ENCODE data around the gene EYS.

DNA sequence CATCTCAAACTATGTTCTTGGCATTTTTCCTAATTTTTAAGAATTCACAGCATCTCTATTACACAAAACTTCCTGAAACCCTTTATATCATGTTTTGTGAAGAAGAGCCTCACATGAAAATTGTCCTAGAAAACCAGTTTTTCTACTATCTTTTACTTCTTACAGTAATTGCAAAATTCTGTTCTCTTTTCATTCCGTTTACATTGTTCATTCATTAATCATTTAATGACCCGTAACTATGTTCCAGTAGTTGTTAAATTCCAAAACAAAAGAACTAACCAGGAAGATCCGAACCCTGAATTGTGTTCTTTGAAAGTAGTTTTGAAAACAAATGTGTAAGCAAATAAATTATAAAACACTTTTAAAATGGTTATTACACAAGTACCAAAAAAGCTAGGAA, 597.0 kb downstream of the EYS start:
- TF ChIP-seq, protein P1, sequence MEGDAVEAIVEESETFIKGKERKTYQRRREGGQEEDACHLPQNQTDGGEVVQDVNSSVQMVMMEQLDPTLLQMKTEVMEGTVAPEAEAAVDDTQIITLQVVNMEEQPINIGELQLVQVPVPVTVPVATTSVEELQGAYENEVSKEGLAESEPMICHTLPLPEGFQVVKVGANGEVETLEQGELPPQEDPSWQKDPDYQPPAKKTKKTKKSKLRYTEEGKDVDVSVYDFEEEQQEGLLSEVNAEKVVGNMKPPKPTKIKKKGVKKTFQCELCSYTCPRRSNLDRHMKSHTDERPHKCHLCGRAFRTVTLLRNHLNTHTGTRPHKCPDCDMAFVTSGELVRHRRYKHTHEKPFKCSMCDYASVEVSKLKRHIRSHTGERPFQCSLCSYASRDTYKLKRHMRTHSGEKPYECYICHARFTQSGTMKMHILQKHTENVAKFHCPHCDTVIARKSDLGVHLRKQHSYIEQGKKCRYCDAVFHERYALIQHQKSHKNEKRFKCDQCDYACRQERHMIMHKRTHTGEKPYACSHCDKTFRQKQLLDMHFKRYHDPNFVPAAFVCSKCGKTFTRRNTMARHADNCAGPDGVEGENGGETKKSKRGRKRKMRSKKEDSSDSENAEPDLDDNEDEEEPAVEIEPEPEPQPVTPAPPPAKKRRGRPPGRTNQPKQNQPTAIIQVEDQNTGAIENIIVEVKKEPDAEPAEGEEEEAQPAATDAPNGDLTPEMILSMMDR (IDR thresholded peaks at IDR 0.05; ENCODE audit: low read length) = no peak
- no peak for TF ChIP-seq EZH2 (optimal IDR thresholded peaks at IDR 0.05; ENCODE audit: low read depth, low read length)

All from MM.1S (cell line).